ENCODE measurements around the gene GMPPA. TPM values are rescaled to one million over a fixed set of nuclear protein-coding genes. Genes with fewer than 3 reads are reported as not detected.

Gene GMPPA
- total RNA-seq, 1 experiment from 2014 or later = 51.9 TPM

GRCh38 chr2:219543596-219544358 is 45.1 kb downstream of the GMPPA start, which contains the start of the genes CHPF and TMEM198 (continued):
- TF ChIP-seq E2F1 (CRISPR knock-in tag; IDR thresholded peaks at IDR 0.05) = no peak
- peak; percentile 83 for TF ChIP-seq ZBTB43 (CRISPR knock-in tag; IDR thresholded peaks at IDR 0.05)
- TF ChIP-seq TP53 (CRISPR knock-in tag; IDR thresholded peaks at IDR 0.05) = peak; percentile 68; the same call in 1 of the 2 replicates
- TF ChIP-seq RORB (CRISPR knock-in tag; IDR thresholded peaks at IDR 0.05) = no peak
- peak; percentile 67; the same call in 1 of the 2 replicates for TF ChIP-seq MYBL2 (CRISPR knock-in tag; IDR thresholded peaks at IDR 0.05)
- TF ChIP-seq FOXK1 (CRISPR knock-in tag; IDR thresholded peaks at IDR 0.05) = peak; percentile 93; the same call in 1 of the 2 replicates
- no peak for TF ChIP-seq RELA (CRISPR knock-in tag; IDR thresholded peaks at IDR 0.05; ENCODE audit: borderline replicate concordance)
- no peak for TF ChIP-seq ETV6 (CRISPR knock-in tag; IDR thresholded peaks at IDR 0.05)
- no peak for TF ChIP-seq IRF1 (CRISPR knock-in tag; IDR thresholded peaks at IDR 0.05)
- no peak for TF ChIP-seq TEAD4 (CRISPR knock-in tag; IDR thresholded peaks at IDR 0.05)
- TF ChIP-seq E2F4 (CRISPR knock-in tag; IDR thresholded peaks at IDR 0.05; ENCODE audit: borderline replicate concordance, low read depth) = peak; percentile 53; the same call in 1 of the 2 replicates
- no peak for TF ChIP-seq ZMAT4 (CRISPR knock-in tag; IDR thresholded peaks at IDR 0.05)

GRCh38 chr2:219544567-219544966 is 45.9 kb downstream of the GMPPA start:
- CTCF ChIA-PET = interaction anchor here (1.1 to 41.3 kb wide), 10 partner anchors 8 to 128 kb away, joined by 3 to 2316 read pairs (median 5); partner anchors contain the start of genes GMPPA and SLC4A3
- no peak for DNase-seq (ENCODE audit: low spot score)

More at GRCh38 chr2:219544567-219544966, 45.9 kb downstream of the GMPPA start:
- no peak for ATAC-seq
- TF ChIP-seq E2F1 (CRISPR knock-in tag; IDR thresholded peaks at IDR 0.05) (no peak), GABPB1 (CRISPR knock-in tag; IDR thresholded peaks at IDR 0.05) (peak; percentile 0; the same call in 1 of the 2 replicates)
- POLR2A ChIA-PET = interaction anchor here (0.9 to 2.6 kb wide), 3 partner anchors 8 to 53 kb away, joined by 3 to 15 read pairs (median 15); partner anchors contain the start of genes GMPPA and STK11IP
- no peaks in the 10 kb centered on the region for H3K9me3 Mint-ChIP-seq
- peaks cover 17% of the 10 kb centered on the region for H3K4me1 Mint-ChIP-seq
- H3K27ac Mint-ChIP-seq = no peak overlapping the region
- peak overlapping the region; percentile 83 for H3K4me3 Mint-ChIP-seq
- H3K27me3 Mint-ChIP-seq (ENCODE audit: low read depth) = peaks cover 35% of the 10 kb centered on the region
- H3K36me3 Mint-ChIP-seq = peaks cover 24% of the 10 kb centered on the region
